NCI-H524 (cell line): ENCODE results near the gene ALDH5A1.
"Not testable (repeated sequence)": the region's sequence is repeated elsewhere in the genome, so short reads cannot be mapped to it uniquely, and the experiment has no call there.

Source experiments
- DNase-seq, 2 experiments: peaks; one replicate each; lab custom pipeline; 2025; lab: John Stamatoyannopoulos, UW

Gene ALDH5A1

DNA sequence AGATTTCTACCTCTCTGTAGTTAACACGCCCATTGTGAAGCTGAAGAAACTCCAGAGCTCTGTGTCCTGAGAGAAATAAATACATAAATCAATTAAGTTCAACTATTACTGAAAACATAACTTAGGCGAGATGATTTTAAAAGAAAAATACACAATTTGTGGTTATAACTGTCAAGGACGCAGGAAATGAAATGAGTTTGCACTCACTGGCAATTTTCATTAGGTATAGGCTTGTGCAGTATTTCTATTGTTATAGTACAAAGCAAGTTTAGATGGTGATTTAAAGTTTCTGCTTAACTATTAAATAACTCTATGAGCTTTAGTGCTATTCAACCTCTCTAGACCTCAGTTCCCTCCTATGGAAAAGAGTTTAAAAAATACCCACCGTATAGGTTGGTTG, 8.7 kb upstream of the ALDH5A1 start:
- DNase-seq = no peak

DNA sequence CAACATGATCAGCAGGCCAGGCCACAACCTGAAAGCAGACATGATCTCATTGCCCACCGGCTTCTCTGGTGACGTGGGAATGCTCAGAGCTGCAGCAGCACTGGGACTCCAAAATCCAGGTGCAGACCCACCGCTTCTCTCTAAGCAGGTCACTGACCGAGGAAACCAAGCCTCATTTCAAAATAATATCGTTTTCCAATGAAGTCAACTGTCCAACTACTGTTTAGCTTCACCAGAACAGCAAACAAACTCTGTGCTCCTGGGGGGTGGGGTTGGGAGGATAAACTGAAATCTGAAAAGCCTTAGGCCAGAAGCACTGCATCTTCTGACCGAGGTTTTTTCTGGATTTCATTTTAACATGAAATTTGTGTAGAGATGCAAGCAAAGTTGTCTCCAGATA, 5.3 kb upstream of the ALDH5A1 start, which contains the start of gene GPLD1:
TSS of gene GPLD1 (minus strand) at position 109 of the 400 bp plus-strand sequence. CDS start at position 42, 67 bp downstream.
- DNase-seq = no peak

DNA sequence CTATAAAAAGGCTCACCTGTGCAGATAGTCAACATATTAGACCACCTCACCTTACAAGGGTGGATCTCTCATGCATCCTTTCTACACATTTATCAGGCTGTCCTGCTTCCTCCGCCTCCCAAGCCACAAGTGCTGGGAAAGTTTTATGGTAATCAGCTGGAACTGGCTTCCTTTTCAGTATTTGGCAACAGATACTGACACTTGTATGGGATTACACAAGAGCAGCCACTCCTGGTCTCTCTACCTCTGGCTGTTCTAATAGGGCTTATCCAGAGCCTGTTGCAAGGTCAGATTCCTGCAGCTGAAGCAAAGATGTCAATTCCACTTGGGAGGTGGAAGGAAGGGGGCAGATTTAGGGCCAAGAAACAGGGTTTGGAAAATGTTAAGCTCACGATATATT, 4.9 kb upstream of the ALDH5A1 start:
- DNase-seq = peak; percentile 41 to 68

DNA sequence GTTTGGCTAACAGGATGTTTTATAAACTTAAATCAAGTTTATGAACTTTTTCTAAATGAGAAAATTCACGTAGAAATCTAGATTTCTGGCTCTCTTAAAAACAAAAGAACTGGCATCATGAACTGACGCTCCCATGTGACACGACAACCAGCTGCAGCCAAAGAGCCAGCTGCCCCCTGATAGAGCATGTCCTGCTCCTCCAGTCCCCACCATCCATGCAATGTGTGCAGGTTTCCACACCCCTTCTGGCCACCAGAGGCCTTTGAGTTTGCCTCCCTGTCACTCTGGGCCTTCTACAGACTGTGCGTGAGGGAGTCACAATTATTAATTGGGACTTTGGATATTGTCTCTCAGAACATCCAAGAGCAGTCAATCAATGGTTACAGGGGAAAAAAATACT, 3.8 kb upstream of the ALDH5A1 start:
- DNase-seq = no peak

DNA sequence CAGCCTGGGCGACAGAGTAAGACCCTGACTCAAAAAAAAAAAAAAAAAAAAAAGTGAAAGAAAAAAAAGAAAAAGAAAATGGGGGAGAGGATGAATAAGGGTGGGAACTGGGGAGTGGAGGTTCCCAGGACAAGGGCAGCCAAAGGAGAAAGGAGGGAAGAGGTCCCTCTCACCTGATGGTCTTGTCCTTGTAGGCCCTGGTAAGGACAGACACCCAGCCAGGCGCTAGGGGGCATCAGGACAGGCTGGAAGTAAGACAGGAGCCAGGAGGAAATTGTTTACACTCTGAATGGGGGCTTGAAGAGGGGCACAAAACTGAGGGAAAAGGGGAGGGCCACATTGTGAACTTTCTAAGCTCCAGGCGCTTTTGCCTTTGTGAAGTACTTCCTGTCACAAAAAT, 2.3 kb upstream of the ALDH5A1 start:
- DNase-seq = peak in 1 of 2 experiments; percentile 32

DNA sequence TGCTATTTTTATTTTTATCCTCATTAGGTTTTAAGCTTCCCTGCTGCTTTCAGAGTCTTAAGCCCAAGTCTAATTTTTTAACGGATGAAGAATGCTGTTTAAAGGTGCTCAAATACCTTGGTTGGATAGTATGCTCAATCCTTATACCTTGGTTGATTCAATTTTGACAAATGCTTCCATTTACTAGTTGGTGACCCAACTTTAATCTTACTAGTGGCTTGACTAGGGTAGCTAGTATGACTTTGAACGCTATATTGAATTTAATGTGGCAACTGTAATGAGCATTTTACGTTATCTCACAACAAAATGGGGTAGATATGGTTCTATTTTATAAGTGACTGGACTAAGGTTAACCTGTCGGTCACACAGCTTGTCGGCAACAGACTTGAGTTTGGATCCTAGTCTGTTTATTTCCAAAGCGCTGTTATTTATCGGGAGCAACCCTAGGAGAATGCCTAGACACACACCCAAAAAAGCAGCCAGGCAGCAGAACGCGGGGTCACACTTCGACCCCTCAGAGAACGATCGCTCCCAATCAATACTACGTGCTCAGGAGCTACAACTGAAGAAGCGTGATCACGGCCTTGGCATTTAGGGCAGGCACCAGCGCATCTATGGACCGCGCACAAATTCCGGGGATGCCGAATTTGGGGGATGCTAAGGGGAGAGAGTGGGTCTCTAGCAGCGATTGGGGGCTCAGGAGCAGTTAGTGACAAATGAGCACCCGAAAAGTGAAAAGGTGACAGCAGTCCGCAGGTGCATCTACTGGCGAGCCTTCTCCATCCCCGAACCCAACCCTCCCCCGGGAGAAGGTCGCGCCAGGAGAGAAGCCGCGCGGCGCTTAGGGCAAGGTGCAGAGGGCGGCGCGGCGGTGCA, 586 bp upstream of the ALDH5A1 start:
- DNase-seq = no peak

DNA sequence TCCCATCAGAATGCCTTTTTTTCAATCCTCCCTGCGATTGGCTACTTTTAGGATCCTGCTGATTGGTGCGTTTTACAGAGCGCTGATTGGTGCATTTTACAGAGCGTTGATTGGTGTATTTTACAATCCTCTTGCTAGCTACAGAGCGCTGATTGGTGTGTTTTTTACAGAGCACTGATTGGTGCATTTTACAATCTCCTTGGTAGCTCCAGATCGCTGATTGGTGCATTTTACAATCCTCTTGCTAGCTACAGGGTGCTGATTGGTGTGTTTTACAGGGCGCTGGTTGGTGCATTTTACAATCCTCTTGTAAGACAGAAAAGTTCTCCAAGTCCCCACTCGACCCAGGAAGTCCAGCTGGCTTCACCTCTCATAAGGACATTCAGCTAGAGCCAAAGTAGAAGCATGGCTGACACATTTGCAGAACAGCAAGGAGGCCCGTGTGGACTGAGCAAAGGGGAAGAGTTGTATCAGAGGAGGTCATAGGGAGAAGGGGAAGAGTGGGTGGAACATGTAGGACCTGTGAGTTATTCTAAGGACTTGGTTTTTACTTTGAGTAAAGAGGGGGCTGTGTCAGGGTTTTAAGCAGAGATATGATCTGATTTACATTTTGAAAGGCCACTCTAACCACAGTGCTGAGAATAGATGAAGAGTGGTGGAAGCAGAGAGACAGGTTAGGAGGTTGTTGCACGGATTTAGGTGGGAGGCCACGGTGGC, 2.6 kb downstream of the ALDH5A1 start:
- DNase-seq = no peak

DNA sequence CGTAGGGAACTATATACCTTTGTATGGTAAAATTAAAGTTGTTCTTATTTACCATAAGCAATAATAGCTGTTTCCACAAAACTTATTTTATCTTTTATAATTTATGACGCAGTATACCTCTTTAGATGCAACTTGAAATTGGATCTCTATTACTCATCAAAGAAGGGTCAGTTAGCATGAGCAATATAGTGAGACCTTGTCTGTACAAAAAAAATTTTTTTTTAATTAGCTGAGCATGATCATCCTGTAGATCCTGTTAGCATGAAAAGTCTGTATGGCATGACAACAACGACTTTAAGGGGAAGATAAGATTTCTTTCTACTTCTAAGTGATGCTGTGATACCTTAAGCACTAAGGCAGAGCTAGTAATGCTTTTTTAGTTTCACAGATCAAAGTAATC, 5.9 kb downstream of the ALDH5A1 start:
- DNase-seq = no peak

DNA sequence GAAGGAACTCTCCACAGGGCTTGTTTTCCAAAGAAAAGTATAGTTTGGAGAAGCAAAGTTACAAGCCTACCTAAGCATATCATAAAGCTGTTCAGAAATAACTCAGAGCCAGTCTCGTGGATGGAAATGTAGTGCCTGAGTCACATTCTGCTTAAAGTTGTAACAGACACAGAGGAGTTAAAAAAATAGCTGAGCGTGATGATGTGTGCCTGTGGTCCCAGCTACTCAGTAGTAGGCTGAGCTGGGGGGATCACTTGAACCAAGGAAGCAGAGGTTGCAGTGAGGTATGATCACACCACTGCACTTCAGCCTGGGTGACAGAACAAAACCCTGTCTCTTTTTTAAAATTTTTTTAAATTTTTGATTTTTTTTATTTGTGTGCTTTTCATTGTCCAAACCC, 6.6 kb downstream of the ALDH5A1 start:
- DNase-seq = no peak

DNA sequence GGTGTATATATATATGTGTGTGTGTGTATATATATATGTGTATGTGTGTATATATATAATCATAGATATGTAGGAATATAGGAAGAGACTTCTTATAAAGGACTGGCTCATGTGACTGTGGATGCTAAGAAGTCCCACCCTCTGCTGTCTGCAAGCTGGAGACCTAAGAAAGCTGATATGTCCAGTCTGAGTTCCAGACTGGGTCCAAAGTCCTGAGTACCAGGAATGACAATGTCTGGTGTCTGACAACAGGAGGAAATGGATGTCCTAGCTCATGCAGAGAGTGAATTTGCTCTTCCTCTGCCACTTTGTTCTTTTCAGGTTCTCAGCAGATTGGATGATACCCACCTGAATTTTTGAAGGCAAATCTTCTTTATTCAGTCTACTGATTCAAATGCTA, 7.1 kb downstream of the ALDH5A1 start:
- DNase-seq = no peak

DNA sequence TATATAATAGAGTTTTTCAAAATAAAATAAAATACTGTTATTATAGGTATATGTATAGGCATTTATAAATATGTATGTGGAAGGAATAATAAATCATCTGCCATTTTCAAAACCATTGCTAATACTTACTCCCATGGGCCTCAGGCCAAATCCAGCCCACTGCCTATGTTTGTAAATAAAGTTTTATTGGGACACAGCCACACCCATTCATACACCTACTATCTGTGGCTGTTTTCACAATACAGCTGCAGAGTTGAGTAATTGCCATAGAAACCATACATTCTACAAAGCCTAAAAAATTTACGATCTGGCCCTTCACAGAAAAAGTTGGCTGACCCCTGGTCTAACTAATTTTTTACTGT, 9.5 kb downstream of the ALDH5A1 start:
- DNase-seq = no peak

DNA sequence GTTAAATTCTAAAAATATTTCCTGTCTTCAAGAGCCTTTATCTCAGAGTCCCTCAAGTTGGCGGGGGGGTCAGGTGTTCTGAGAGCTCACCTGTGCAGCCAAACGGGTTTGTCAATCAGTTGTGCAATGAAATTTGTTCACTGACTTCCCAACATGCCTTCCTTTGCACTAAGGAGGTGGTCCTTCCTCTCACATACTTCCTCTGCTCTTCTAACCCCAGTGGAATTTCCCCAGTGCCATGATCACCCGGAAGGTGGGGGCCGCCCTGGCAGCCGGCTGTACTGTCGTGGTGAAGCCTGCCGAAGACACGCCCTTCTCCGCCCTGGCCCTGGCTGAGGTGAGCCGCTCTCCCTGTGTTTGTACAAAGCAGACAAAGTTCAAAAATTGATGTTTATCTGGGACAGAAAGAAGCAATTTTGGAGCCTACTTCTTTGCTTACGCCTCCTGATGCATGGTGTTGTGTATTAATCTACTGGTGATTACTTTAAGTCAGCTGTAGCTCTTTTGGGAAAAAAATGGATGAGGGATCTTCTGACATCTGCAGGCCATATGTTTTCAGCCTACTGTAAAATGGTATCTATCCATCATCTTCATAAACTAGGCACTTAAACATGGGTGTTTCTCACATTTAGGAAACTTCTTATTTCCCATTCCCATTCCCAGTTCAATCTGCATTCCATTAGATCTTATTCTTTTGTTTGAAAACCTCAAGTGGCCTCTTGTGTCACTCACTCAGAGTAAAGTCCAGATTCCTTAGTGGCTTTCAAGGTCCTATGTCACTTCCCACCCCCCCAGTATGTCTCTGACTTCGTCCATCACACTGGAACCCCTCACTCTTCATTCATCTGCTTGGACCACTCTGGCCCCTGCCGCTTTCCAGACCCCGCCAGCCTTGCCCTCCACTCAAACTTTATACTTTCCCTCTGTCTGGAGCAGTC, 10.1 kb downstream of the ALDH5A1 start:
- DNase-seq = no peak

DNA sequence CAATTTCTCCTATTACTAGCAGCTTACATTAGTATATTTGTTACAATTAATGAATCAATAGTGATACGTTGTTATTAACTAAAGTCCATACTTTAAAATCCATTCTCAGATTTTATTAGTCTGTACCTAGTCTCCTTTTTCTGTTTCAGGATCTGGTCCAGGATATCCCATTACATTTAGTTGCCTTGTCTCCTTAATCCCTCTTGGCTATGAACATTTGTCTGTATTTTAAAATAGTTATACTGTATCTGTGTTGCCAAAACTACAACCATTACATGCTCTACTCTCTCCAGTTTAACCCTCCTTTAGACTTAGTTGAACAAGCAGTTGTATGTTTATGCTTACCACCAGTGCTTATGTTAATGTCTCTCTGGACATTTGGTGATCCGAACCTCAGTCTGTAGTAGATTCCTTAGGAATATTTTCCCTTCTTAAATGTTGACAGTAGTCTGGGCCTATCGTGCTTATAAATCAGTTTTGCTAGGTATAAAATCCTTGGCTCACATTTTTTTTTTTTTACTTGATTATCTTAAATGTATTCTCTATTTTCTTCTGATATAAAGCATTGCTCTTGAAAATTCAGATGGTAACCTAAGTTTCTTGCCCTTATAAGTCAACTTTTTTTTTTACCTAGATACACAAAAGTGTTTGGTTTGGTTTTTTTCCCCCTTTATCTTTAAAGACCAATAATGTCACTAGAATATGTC, 12.2 kb downstream of the ALDH5A1 start:
- no peak for DNase-seq

DNA sequence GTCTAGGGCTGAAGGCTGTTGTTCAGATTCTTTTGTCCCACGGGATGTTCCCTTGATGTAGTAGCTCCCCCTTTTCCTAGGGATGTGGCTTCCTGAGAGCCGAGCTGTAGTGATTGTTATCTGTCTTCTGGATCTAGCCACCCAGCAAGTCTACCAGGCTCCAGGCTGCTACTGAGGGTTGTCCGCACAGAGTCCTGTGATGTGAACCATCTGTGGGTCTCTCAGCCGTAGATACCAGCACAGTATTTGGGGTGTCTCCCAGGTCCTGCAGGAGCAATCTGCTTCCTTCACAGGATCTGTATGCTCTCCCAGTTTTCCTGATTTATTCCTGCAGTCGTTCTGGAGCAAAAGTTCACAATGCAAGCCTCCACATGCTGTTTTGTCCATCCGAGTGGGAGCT, 17.2 kb downstream of the ALDH5A1 start:
- DNase-seq = not testable (repeated sequence)

DNA sequence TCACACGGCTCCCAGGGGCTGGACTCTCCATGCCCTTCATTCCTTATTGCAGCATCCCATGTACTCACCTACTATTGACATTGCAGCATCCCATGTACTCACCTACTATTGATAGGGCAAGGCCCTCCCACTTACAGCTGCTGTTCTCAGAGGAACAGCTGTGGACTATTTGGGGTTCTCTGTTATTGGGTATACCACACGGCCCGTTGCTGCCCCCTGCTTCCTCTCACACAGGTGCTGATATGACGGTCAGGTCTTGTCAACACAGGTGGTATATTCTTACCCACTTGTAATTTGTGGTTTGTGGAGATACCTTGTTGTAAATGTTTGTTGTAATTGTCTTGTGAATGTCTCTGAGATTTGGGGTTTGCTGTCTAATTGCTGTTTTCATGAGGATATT, 18.8 kb downstream of the ALDH5A1 start:
- no peak for DNase-seq

DNA sequence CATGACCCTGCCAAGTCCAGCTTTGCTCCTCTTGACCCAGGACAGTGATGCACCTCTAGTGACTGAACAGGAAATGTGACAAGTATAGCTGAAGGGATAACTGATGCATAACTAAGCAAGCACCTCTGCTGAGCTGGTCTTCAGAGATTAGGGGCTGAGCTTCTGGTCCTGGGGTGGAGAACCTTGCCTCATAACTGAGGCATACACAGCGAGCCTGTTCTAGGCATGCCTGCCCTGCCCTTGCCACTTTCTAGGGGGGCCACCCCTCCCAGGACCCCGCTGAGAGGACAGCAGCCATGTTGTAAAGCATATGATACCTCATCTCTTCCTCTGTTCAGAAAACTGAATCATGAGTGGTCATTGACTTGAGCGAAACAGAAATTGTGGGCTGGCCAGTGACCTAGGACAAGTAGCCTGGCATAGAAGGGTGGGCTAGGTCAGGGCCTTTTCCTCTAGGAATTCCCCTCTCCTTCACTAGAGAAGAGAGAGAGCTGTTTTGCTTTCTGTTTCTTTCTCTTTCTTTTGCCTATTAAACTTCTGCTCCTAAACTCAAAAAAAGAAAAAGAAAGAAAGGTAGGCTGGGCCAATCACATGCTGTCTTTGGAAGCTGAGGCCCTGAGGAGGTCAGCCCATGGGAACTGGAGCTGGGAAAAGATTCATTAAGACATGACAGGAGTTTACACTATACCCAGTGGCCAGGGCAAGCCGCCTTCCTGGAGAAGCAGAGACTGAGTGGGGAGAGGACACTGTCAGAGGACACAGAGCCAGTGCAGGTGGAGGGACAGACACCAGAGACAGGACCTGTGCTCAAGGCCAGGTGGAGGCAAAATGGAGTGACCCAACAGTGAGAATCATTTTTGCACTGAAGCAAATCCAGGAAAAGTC, 23.1 kb downstream of the ALDH5A1 start:
- no peak for DNase-seq

DNA sequence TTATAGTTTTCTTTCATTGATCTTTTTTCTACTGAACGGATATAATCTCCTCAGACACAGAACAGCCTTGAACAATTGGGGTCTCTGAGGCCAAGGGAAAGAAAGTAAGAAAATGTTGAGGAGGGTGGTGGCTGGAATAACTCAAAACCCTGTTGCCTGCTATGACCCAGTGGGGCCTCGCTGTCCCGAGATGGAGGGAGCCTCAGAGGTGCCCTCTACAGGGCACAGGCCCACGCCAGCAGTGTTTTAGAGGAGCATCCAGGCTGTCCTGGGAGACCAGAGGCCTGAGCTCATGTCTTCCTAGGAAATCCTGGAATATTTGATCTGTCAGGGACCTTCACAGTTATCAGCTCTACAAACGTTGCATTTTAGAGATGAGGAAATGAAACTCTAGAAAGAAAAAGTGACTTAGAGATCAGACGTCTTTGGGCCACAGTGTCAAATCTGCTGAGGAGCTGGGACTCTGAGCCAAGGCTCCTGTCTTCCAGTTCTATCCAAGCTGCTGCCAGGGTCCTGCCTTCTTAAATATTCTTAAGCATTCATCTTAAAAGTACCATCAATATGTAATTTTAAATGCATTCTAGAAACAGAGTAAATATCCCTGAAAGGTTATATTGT, 26.3 kb downstream of the ALDH5A1 start:
- peak; percentile 18 to 46 for DNase-seq

DNA sequence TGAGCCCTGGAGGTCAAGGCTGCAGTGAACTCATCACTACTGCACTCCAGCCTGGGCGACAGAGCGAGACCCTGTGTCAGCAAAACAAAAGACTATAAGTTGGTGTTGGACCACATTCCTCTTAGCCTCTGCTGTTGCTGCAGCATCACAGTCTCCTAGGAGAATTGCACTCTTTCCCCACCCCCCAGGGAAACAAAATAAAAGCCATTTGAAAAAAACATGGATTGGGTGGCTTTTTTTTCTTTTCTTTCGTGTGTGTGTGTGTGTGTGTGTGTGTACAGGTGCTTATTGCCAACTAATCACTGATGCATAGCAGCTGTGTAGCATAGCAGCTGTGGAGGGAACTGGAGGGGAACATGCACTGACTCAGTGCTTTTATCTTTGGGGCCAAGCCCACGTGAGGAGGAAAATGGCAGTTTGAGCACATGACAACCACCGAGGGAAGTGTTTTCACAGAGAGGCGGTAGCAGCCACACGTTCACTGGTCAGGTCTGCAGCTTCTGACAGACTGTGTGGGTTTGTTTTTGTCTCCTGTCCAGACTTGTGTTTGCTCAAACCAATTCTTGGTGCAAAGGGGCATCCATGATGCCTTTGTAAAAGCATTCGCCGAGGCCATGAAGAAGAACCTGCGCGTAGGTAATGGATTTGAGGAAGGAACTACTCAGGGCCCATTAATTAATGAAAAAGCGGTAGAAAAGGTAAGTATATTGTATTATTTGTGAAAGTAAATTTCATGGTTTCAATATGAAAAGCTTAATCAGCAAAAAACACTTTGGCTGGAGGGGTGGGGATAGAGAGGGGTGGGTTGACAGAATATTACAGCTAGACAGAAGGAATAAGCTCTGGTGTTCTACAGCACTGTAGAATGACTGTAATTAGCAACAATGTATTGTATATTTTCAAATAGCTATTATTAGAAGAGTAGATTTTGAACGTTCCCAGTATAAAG, 27.7 kb downstream of the ALDH5A1 start:
- no peak for DNase-seq

DNA sequence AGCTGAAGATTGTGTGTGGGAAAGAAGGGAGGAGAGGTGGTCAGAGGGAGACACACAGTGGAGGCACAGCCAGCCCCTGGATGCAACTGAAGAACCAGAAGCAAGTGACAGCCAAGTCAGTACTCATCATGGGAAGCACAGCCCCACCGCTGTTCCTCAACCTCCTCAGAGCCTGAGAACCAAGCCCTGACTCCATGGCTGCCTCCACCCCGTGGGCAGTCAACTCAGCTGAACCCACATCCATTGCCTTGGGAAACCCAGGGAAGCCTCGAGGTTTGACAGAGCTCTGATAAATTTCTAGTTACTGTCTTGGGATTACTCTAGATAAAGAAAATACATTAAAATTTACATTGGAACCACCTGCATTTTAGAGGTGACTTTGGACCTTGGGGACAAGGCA, 29.6 kb downstream of the ALDH5A1 start:
- no peak for DNase-seq
